Central memory CD8-positive, alpha-beta T cell (primary cell): Measurements from ENCODE around the gene SLC25A25.

Experiments
- ATAC-seq: fragments of 150-1000 bp; cut with Tn5 transposase; replicated peaks from 2 replicates; pipeline ENCODE4 v1.10.0; 2022; ENCODE audit warnings: mild to moderate bottlenecking, moderate FRiP score, moderate number of reproducible peaks; ENCODE audit not compliant: poor library complexity, severe bottlenecking; ENCODE audit errors: extremely low read depth
- DNase-seq, 2 donors: peaks; one replicate each; pipeline ENCODE4 v3.0.0; 2021; ENCODE audit warnings: low spot score in 2 of 2
- H3K27ac Mint-ChIP-seq: one replicate; pipeline ENCODE4 v1.8.0; 2022; ENCODE audit warnings: low read depth, mild to moderate bottlenecking, moderate library complexity, mixed read lengths
- H3K27me3 Mint-ChIP-seq: one replicate; pipeline ENCODE4 v1.8.0; 2022; ENCODE audit warnings: mixed read lengths
- H3K36me3 Mint-ChIP-seq: one replicate; pipeline ENCODE4 v1.8.0; 2022; ENCODE audit warnings: mild to moderate bottlenecking, moderate library complexity, mixed read lengths; ENCODE audit not compliant: insufficient read depth
- H3K4me1 Mint-ChIP-seq: one replicate; pipeline ENCODE4 v1.8.0; 2022; ENCODE audit warnings: mixed read lengths
- H3K4me3 Mint-ChIP-seq: one replicate; pipeline ENCODE4 v1.8.0; 2022; ENCODE audit warnings: mild to moderate bottlenecking, moderate library complexity, mixed read lengths
- H3K9me3 Mint-ChIP-seq: one replicate; pipeline ENCODE4 v1.8.0; 2022; ENCODE audit warnings: mixed read lengths

SLC25A25 gene

GRCh38 chr9:128098297-128099230, 30.5 kb downstream of the SLC25A25 start:
- Mint-ChIP-seq H3K36me3 (peaks cover 18% of the 10 kb centered on the region), H3K9me3 (no peaks in the 10 kb centered on the region), H3K4me3 (no peak overlapping the region), H3K27me3 (no peaks in the 10 kb centered on the region), H3K4me1 (peaks cover 41% of the 10 kb centered on the region), H3K27ac (peak overlapping the region; percentile 73)
- no peak for DNase-seq
- ATAC-seq = no peak

GRCh38 chr9:128099231-128099931, 31.3 kb downstream of the SLC25A25 start:
- no peak overlapping the region for H3K4me3 Mint-ChIP-seq
- peaks cover 39% of the 10 kb centered on the region for H3K4me1 Mint-ChIP-seq
- H3K9me3 Mint-ChIP-seq = no peaks in the 10 kb centered on the region
- H3K36me3 Mint-ChIP-seq = peaks cover 24% of the 10 kb centered on the region
- DNase-seq (no peak), ATAC-seq (no peak)
- peak overlapping the region; percentile 73 for H3K27ac Mint-ChIP-seq
- no peaks in the 10 kb centered on the region for H3K27me3 Mint-ChIP-seq

- H3K9me3 Mint-ChIP-seq = no peaks in the 10 kb centered on the region
- peak overlapping the region; percentile 73 for H3K27ac Mint-ChIP-seq
- H3K4me3 Mint-ChIP-seq = no peak overlapping the region
- H3K4me1 Mint-ChIP-seq = peaks cover 35% of the 10 kb centered on the region
- DNase-seq (no peak), ATAC-seq (no peak)
- H3K36me3 Mint-ChIP-seq = peaks cover 22% of the 10 kb centered on the region
- H3K27me3 Mint-ChIP-seq = no peaks in the 10 kb centered on the region
Measured at GRCh38 chr9:128099932-128100491, 32.0 kb downstream of the SLC25A25 start.

- DNase-seq (no peak), ATAC-seq (no peak)
- Mint-ChIP-seq H3K9me3 (no peaks in the 10 kb centered on the region), H3K36me3 (peaks cover 27% of the 10 kb centered on the region), H3K27me3 (no peaks in the 10 kb centered on the region), H3K27ac (peak overlapping the region; percentile 71), H3K4me3 (no peak overlapping the region), H3K4me1 (peaks cover 35% of the 10 kb centered on the region)
Measured at GRCh38 chr9:128100581-128100980, 32.5 kb downstream of the SLC25A25 start.

GRCh38 chr9:128101231-128101661, 33.2 kb downstream of the SLC25A25 start:
- H3K27ac Mint-ChIP-seq = peak overlapping the region; percentile 71
- no peaks in the 10 kb centered on the region for H3K27me3 Mint-ChIP-seq
- H3K4me3 Mint-ChIP-seq = no peak overlapping the region
- no peaks in the 10 kb centered on the region for H3K9me3 Mint-ChIP-seq
- H3K4me1 Mint-ChIP-seq = peaks cover 35% of the 10 kb centered on the region
- ATAC-seq (no peak), DNase-seq (no peak)
- peaks cover 28% of the 10 kb centered on the region for H3K36me3 Mint-ChIP-seq

GRCh38 chr9:128101690-128102089, 33.7 kb downstream of the SLC25A25 start:
- Mint-ChIP-seq H3K9me3 (no peaks in the 10 kb centered on the region), H3K27me3 (no peaks in the 10 kb centered on the region), H3K4me3 (no peak overlapping the region), H3K4me1 (peaks cover 30% of the 10 kb centered on the region), H3K27ac (no peak overlapping the region), H3K36me3 (peaks cover 31% of the 10 kb centered on the region)
- DNase-seq (no peak), ATAC-seq (no peak)

GRCh38 chr9:128102196-128102595, 34.2 kb downstream of the SLC25A25 start:
- no peaks in the 10 kb centered on the region for H3K27me3 Mint-ChIP-seq
- no peak overlapping the region for H3K4me3 Mint-ChIP-seq
- peaks cover 25% of the 10 kb centered on the region for H3K4me1 Mint-ChIP-seq
- no peaks in the 10 kb centered on the region for H3K9me3 Mint-ChIP-seq
- no peak for DNase-seq
- ATAC-seq = no peak
- peaks cover 31% of the 10 kb centered on the region for H3K36me3 Mint-ChIP-seq
- H3K27ac Mint-ChIP-seq = no peak overlapping the region

- no peak overlapping the region for H3K27ac Mint-ChIP-seq
- ATAC-seq (no peak), DNase-seq (no peak)
- peaks cover 33% of the 10 kb centered on the region for H3K36me3 Mint-ChIP-seq
- H3K4me1 Mint-ChIP-seq = peaks cover 24% of the 10 kb centered on the region
- H3K4me3 Mint-ChIP-seq = no peak overlapping the region
- no peaks in the 10 kb centered on the region for H3K27me3 Mint-ChIP-seq
- H3K9me3 Mint-ChIP-seq = no peaks in the 10 kb centered on the region
Measured at GRCh38 chr9:128102861-128103588, 35.0 kb downstream of the SLC25A25 start.

- DNase-seq (no peak), ATAC-seq (peak; percentile 32)
- H3K4me1 Mint-ChIP-seq = peaks cover 19% of the 10 kb centered on the region
- H3K27me3 Mint-ChIP-seq = no peaks in the 10 kb centered on the region
- H3K9me3 Mint-ChIP-seq = no peaks in the 10 kb centered on the region
- H3K27ac Mint-ChIP-seq = no peak overlapping the region
- H3K4me3 Mint-ChIP-seq = no peak overlapping the region
- peaks cover 33% of the 10 kb centered on the region for H3K36me3 Mint-ChIP-seq
Measured at GRCh38 chr9:128103589-128103962, 35.5 kb downstream of the SLC25A25 start.

- Mint-ChIP-seq H3K27ac (no peak overlapping the region), H3K4me1 (peaks cover 14% of the 10 kb centered on the region), H3K9me3 (no peaks in the 10 kb centered on the region), H3K36me3 (peaks cover 28% of the 10 kb centered on the region), H3K4me3 (no peak overlapping the region), H3K27me3 (no peaks in the 10 kb centered on the region)
- DNase-seq = no peak
- ATAC-seq = no peak
Measured at GRCh38 chr9:128104171-128104618, 36.2 kb downstream of the SLC25A25 start.

- Mint-ChIP-seq H3K9me3 (no peaks in the 10 kb centered on the region), H3K36me3 (peaks cover 32% of the 10 kb centered on the region), H3K27ac (no peak overlapping the region), H3K27me3 (no peaks in the 10 kb centered on the region), H3K4me1 (peaks cover 14% of the 10 kb centered on the region), H3K4me3 (no peak overlapping the region)
- no peak for DNase-seq
- no peak for ATAC-seq
Measured at GRCh38 chr9:128105538-128106175, 37.6 kb downstream of the SLC25A25 start.
